H1 (cell line): ENCODE data around the gene MPP3. TPM values are rescaled to one million over a fixed set of nuclear protein-coding genes. Genes with fewer than 3 reads are reported as not detected.

Experiments used
- CTCF ChIA-PET: fragments of 300-600 bp; sonication (Branson Sonifier 250); formaldehyde crosslinking; loops from one replicate; lab custom pipeline; 2021; ENCODE audit not compliant: partially characterized antibody; lab: Charles Lee
- POLR2A ChIA-PET: fragments of 300-600 bp; sonication (Branson Sonifier 250); formaldehyde crosslinking; loops from one replicate; lab custom pipeline; 2021; ENCODE audit warnings: inconsistent platforms; ENCODE audit not compliant: partially characterized antibody; lab: Charles Lee
- DNase-seq, 2 experiments: peaks; one replicate each; pipeline versions ENCODE4 v3.0.0 to v3.0.0-alpha.2; 2010 to 2022; ENCODE audit warnings: low spot score in 2 of 2, low read depth in 1 of 2, mixed read lengths in 1 of 2
- FAIRE-seq: peaks from 2 replicates; lab custom pipeline; 2011; peaks lifted over from hg19 to GRCh38; lab: Jason Lieb, UNC
- H2AFZ ChIP-seq: 2 replicates; pipeline ENCODE4 v1.8.1; 2012; ENCODE audit warnings: low read length, inconsistent platforms
- H2AK5ac ChIP-seq: 2 replicates; pipeline ENCODE4 v1.6.1; 2013; ENCODE audit warnings: low read depth, low read length
- H2BK120ac ChIP-seq: replicated peaks from 2 replicates; pipeline ENCODE3; 2013; ENCODE audit warnings: low read depth, low read length, inconsistent platforms
- H2BK12ac ChIP-seq: 2 replicates; pipeline ENCODE4 v1.6.1; 2013; ENCODE audit warnings: low read depth, low read length
- H2BK15ac ChIP-seq: 2 replicates; pipeline ENCODE4 v1.6.1; 2013; ENCODE audit warnings: low read length
- H2BK20ac ChIP-seq: 2 replicates; pipeline ENCODE4 v1.6.1; 2013; ENCODE audit warnings: low read length
- H2BK5ac ChIP-seq: 2 replicates; pipeline ENCODE4 v1.6.1; 2013; ENCODE audit warnings: low read depth, low read length
- H3K14ac ChIP-seq: 2 replicates; pipeline ENCODE4 v1.6.1; 2013; ENCODE audit warnings: inconsistent platforms; ENCODE audit not compliant: insufficient read length
- H3K18ac ChIP-seq: 2 replicates; pipeline ENCODE4 v1.6.1; 2013; ENCODE audit warnings: low read length; ENCODE audit errors: extremely low read depth
- H3K23ac ChIP-seq: 2 replicates; pipeline ENCODE4 v1.6.1; 2013; ENCODE audit warnings: inconsistent platforms; ENCODE audit not compliant: insufficient read length
- H3K23me2 ChIP-seq: 2 replicates; pipeline ENCODE4 v1.6.1; 2013; ENCODE audit warnings: low read depth, low read length
- H3K27ac ChIP-seq: 2 replicates; pipeline ENCODE4 v1.6.1; 2011; ENCODE audit warnings: low read depth, low read length, inconsistent platforms
- H3K27me3 ChIP-seq, 4 experiments: replicated peaks in 1 of 4; 1 replicate in 1 of 4; 2 replicates in 3 of 4; pipeline versions ENCODE4 v1.6.1 to v1.8.1; 2011 to 2013; ENCODE audit warnings: low read length in 3 of 4, mild to moderate bottlenecking in 3 of 4, inconsistent platforms in 2 of 4, mixed read lengths in 2 of 4, moderate library complexity in 1 of 4; ENCODE audit not compliant: control insufficient read depth in 3 of 4, insufficient read depth in 3 of 4; ENCODE audit errors: extremely low read depth in 1 of 4
- H3K36me3 ChIP-seq, 4 experiments: 2 replicates each; pipeline versions ENCODE4 v1.6.1 to v1.8.1; 2011 to 2013; ENCODE audit warnings: mild to moderate bottlenecking in 4 of 4, low read length in 3 of 4, moderate library complexity in 2 of 4, control low read depth in 1 of 4, inconsistent platforms in 1 of 4; ENCODE audit not compliant: insufficient read depth in 4 of 4, control insufficient read depth in 2 of 4
- H3K4ac ChIP-seq: replicated peaks from 2 replicates; pipeline ENCODE3; 2013; ENCODE audit warnings: low read length, low read depth, mixed read lengths, inconsistent platforms; ENCODE audit not compliant: insufficient read length
- H3K4me1 ChIP-seq, 4 experiments: replicated peaks in 1 of 4; 1 replicate in 1 of 4; 2 replicates in 3 of 4; pipeline versions ENCODE4 v1.6.1 to v1.8.1; 2011 to 2013; ENCODE audit warnings: low read length in 3 of 4, inconsistent platforms in 2 of 4, mixed read lengths in 1 of 4; ENCODE audit not compliant: insufficient read depth in 4 of 4, control insufficient read depth in 3 of 4
- H3K4me2 ChIP-seq, 2 experiments: 2 replicates each; pipeline versions ENCODE4 v1.6.1 to v1.8.1; 2011 to 2013; ENCODE audit warnings: low read depth in 2 of 2, low read length in 2 of 2, control low read depth in 1 of 2, inconsistent platforms in 1 of 2, mild to moderate bottlenecking in 1 of 2; ENCODE audit not compliant: insufficient read depth in 1 of 2
- H3K4me3 ChIP-seq, 4 experiments: fragments of 200-600, 300-600 bp in 1 of 4; sonication (generic), shearing (Covaris generic), sonication (Bioruptor Twin) in 1 of 4; 2 replicates each; pipeline versions ENCODE4 v1.5.1 to v1.8.1; 2011 to 2016; ENCODE audit warnings: low read length in 4 of 4, low read depth in 3 of 4, control low read depth in 2 of 4, inconsistent platforms in 2 of 4, mild to moderate bottlenecking in 2 of 4, mixed read lengths in 1 of 4, moderate library complexity in 1 of 4; ENCODE audit not compliant: insufficient read depth in 2 of 4; ENCODE audit errors: extremely low read depth in 1 of 4
- H3K56ac ChIP-seq: replicated peaks from 2 replicates; pipeline ENCODE3; 2013; ENCODE audit warnings: low read depth, mild to moderate bottlenecking, mixed read lengths, low read length, inconsistent platforms; ENCODE audit not compliant: insufficient read length
- H3K79me1 ChIP-seq: 2 replicates; pipeline ENCODE4 v1.6.1; 2013; ENCODE audit warnings: low read depth, low read length, control low read depth
- H3K79me2 ChIP-seq, 2 experiments: 2 replicates each; pipeline versions ENCODE4 v1.6.1 to v1.8.1; 2012 to 2013; ENCODE audit warnings: low read length in 2 of 2, mild to moderate bottlenecking in 2 of 2, inconsistent platforms in 1 of 2; ENCODE audit not compliant: insufficient read depth in 2 of 2, control insufficient read depth in 1 of 2
- H3K9ac ChIP-seq, 4 experiments: replicated peaks in 1 of 4; 1 replicate in 1 of 4; 2 replicates in 3 of 4; pipeline versions ENCODE4 v1.6.1 to v1.8.1; 2011 to 2013; ENCODE audit warnings: low read depth in 3 of 4, low read length in 3 of 4, control low read depth in 2 of 4, mild to moderate bottlenecking in 2 of 4, moderate library complexity in 2 of 4, inconsistent platforms in 1 of 4; ENCODE audit errors: extremely low read depth in 1 of 4
- H3K9me3 ChIP-seq, 2 experiments: 2 replicates each; pipeline versions ENCODE4 v1.6.1 to v1.8.1; 2012 to 2013; ENCODE audit warnings: mild to moderate bottlenecking in 2 of 2, moderate library complexity in 2 of 2, control low read depth in 1 of 2, inconsistent platforms in 1 of 2, low read depth in 1 of 2, low read length in 1 of 2, mixed read lengths in 1 of 2; ENCODE audit not compliant: insufficient read depth in 2 of 2
- H4K20me1 ChIP-seq, 2 experiments: replicated peaks in 1 of 2; 2 replicates each; pipeline versions ENCODE3 to v1.8.1; 2011 to 2013; ENCODE audit warnings: inconsistent platforms in 2 of 2, low read length in 2 of 2, mild to moderate bottlenecking in 1 of 2; ENCODE audit not compliant: insufficient read depth in 2 of 2, control insufficient read depth in 1 of 2
- H4K5ac ChIP-seq: 2 replicates; pipeline ENCODE4 v1.6.1; 2013; ENCODE audit warnings: low read length, low read depth, mixed read lengths, inconsistent platforms; ENCODE audit not compliant: insufficient read length
- H4K8ac ChIP-seq: 2 replicates; pipeline ENCODE4 v1.8.0; 2013; ENCODE audit warnings: mild to moderate bottlenecking, moderate library complexity, low read length, inconsistent platforms; ENCODE audit not compliant: insufficient read depth; ENCODE audit errors: extremely low read depth
- H4K91ac ChIP-seq: replicated peaks from 2 replicates; pipeline ENCODE3; 2013; ENCODE audit warnings: low read length, mixed read lengths, inconsistent platforms; ENCODE audit not compliant: insufficient read length
- BCL11A ChIP-seq, 2 experiments: IDR thresholded peaks; one replicate each; pipeline ENCODE4 v1.6.1; 2011; ENCODE audit warnings: low read depth in 2 of 2, low read length in 2 of 2, mild to moderate bottlenecking in 2 of 2
- CHD1 ChIP-seq: IDR thresholded peaks from 2 replicates; pipeline ENCODE4 v1.6.1; 2012; ENCODE audit warnings: low read depth, low read length, improper control_type of control experiment
- CTBP2 ChIP-seq: IDR thresholded peaks from 2 replicates; pipeline ENCODE4 v1.7.0; 2011; ENCODE audit warnings: borderline replicate concordance, mild to moderate bottlenecking, moderate library complexity, mixed read lengths, low read length; ENCODE audit not compliant: insufficient read depth, insufficient read length
- JUN ChIP-seq: IDR thresholded peaks from 2 replicates; pipeline ENCODE4 v1.6.1; 2011; ENCODE audit warnings: low read depth, mild to moderate bottlenecking, improper control_type of control experiment, low read length
- JUND ChIP-seq: IDR thresholded peaks from 2 replicates; pipeline ENCODE4 v1.6.1; 2011; ENCODE audit warnings: mild to moderate bottlenecking, improper control_type of control experiment, low read length
- NANOG ChIP-seq: IDR thresholded peaks from 2 replicates; pipeline ENCODE4 v1.6.1; 2011; ENCODE audit warnings: low read length, low read depth, mild to moderate bottlenecking, inconsistent platforms; ENCODE audit not compliant: insufficient read depth, poor library complexity, severe bottlenecking
- SIRT6 ChIP-seq: IDR thresholded peaks from one replicate; pipeline ENCODE4 v1.7.1; 2012; ENCODE audit warnings: low read length, inconsistent platforms
- SP2 ChIP-seq: IDR thresholded peaks from 2 replicates; pipeline ENCODE4 v1.6.1; 2012; ENCODE audit warnings: mild to moderate bottlenecking, low read length, inconsistent platforms
- USF2 ChIP-seq: IDR thresholded peaks from 2 replicates; pipeline ENCODE4 v1.6.1; 2011; ENCODE audit warnings: low read length, improper control_type of control experiment
- ZNF274 ChIP-seq: IDR thresholded peaks from 2 replicates; pipeline ENCODE4 v1.7.0; 2012; ENCODE audit warnings: low read length, borderline replicate concordance; ENCODE audit errors: extremely low read depth
- WGBS, 2 experiments: shearing (Covaris generic) in 1 of 2; methylation state at CpG; one replicate each; pipeline versions ENCODE4 v1.1.6 to v1.1.7; 2013 to 2015; ENCODE audit warnings: low lambda C conversion rate in 2 of 2, mixed read lengths in 2 of 2, inconsistent platforms in 1 of 2, low coverage in 1 of 2, missing lambda C conversion rate in 1 of 2; ENCODE audit not compliant: insufficient replicate concordance in 2 of 2, insufficient coverage in 1 of 2, insufficient read length in 1 of 2; ENCODE audit errors: extremely low coverage in 1 of 2, missing lambda C conversion rate in 1 of 2; 5-methylcytosine and 5-hydroxymethylcytosine counted together
- polyA plus RNA-seq, 7 experiments: library from polyadenylated mRNA; depleted of rRNA in 3 of 7; stranded (reverse) in 5 of 7; unstranded in 2 of 7; fragments of >200 nt in 5 of 7; fragments of 200-250 nt in 2 of 7; gene quantifications; 1 replicate in 5 of 7; 2 replicates in 1 of 7; 4 replicates in 1 of 7; pipeline versions ENCODE4 v1.2.1 to v1.2.3, GENCODE V29; 2011 to 2013; ENCODE audit warnings: missing spikeins in 2 of 7, mixed read lengths in 2 of 7
- total RNA-seq: library from RNA; stranded (reverse); fragmentation: NEBNext Ultra II Directional; extraction: Animal tissue kit (Norgen Biotek cat#: 25700); gene quantifications from 2 replicates; pipeline ENCODE4 v1.2.1, GENCODE V29; 2021

The MPP3 gene
- total and polyA plus RNA-seq, 2 of the 8 experiments (the other 6 are each of a cell fraction or from before 2014, with no cell fraction given): 3.1 to 6.1 TPM

GRCh38 chr17:43756201-43756600, 76.7 kb downstream of the MPP3 start:
- Histone ChIP-seq H2BK20ac (no peak overlapping the region), H3K9ac (no peak overlapping the region), H4K8ac (no peak overlapping the region), H3K4ac (no peak overlapping the region), H3K14ac (no peak overlapping the region), H3K9me3 (no peaks in the 10 kb centered on the region), H2AFZ (no peak overlapping the region), H3K27me3 (peaks cover 0 to 30% (median 23%) of the 10 kb centered on the region in 4 experiments; a peak in 6 of 7 replicates), H4K5ac (no peak overlapping the region), H4K91ac (no peak overlapping the region), H3K4me2 (peak overlapping the region in 1 of 2 experiments; percentile 58; a peak in 1 of 4 replicates), H2AK5ac (no peak overlapping the region), H3K23me2 (peaks cover 3% of the 10 kb centered on the region; the same call in 1 of the 2 replicates), H3K4me3 (no peak overlapping the region), H3K36me3 (no peaks in the 10 kb centered on the region), H3K4me1 (peaks cover 4 to 25% (median 8%) of the 10 kb centered on the region in 4 experiments; a peak in 6 of 7 replicates), H4K20me1 (no peaks in the 10 kb centered on the region), H2BK15ac (no peak overlapping the region), H2BK12ac (no peak overlapping the region), H3K56ac (no peak overlapping the region), H3K23ac (no peak overlapping the region), H3K79me1 (no peaks in the 10 kb centered on the region), H3K18ac (no peak overlapping the region), H3K79me2 (no peaks in the 10 kb centered on the region), H2BK120ac (no peak overlapping the region), H3K27ac (no peak overlapping the region), H2BK5ac (no peak overlapping the region)
- FAIRE-seq (no peak), DNase-seq (no peak)
- WGBS, 2 experiments: 74% methylated on average over 6 of the region's 6 CpGs; no CpG with 5 or more reads in 1 of the 2 experiments
- POLR2A ChIA-PET: interaction anchor here (1.1 to 2.2 kb wide), 5 partner anchors 16 to 388 kb away, joined by 4 to 7 read pairs (median 6); no protein-coding TSS in a partner anchor
- CTCF ChIA-PET: interaction anchor here (0.9 to 22.9 kb wide), 14 partner anchors 10 to 225 kb away, joined by 3 to 969 read pairs (median 4); no protein-coding TSS in a partner anchor
- TF ChIP-seq NANOG (no peak), JUND (no peak), SIRT6 (no peak), SP2 (no peak), USF2 (no peak), CHD1 (no peak), CTBP2 (no peak), ZNF274 (no peak), BCL11A (IDR thresholded peaks at IDR 0.05; ENCODE audit: low read depth in 2 of 2, low read length in 2 of 2) (no peak), JUN (no peak)
